HL-60 (cell line): ENCODE measurements around the gene ADAM23.

Experiments
- DNase-seq, 2 experiments: peaks; one replicate each; pipeline ENCODE4 v3.0.0-alpha.2; 2010 to 2020; ENCODE audit warnings: low read depth in 1 of 2, low spot score in 1 of 2
- H3K27ac ChIP-seq: fragments of 250-450 bp; sonication (Bioruptor Pico); replicated peaks from 2 replicates; pipeline ENCODE4 v1.5.1; 2020; ENCODE audit warnings: mild to moderate bottlenecking, moderate library complexity
- H3K27me3 ChIP-seq: fragments of 250-450 bp; sonication (Bioruptor Pico); 2 replicates; pipeline ENCODE4 v1.5.1; 2021; ENCODE audit warnings: mild to moderate bottlenecking, moderate library complexity; ENCODE audit not compliant: insufficient read depth, poor library complexity, severe bottlenecking
- H3K4me3 ChIP-seq: replicated peaks from 2 replicates; pipeline ENCODE4 v1.5.1; 2011; ENCODE audit warnings: mild to moderate bottlenecking, control low read depth, low read length; ENCODE audit not compliant: insufficient read depth
- GABPA ChIP-seq: IDR thresholded peaks from 2 replicates; pipeline ENCODE4 v1.6.1; 2012; ENCODE audit warnings: low read depth
- POLR2AphosphoS5 ChIP-seq: IDR thresholded peaks from 2 replicates; pipeline ENCODE4 v1.6.1; 2012; ENCODE audit warnings: low read depth
- SPI1 ChIP-seq: IDR thresholded peaks from 2 replicates; pipeline ENCODE4 v1.6.1; 2012; ENCODE audit warnings: low read depth, mild to moderate bottlenecking, borderline replicate concordance
- TF ChIP-seq, protein P1 (sequence below): IDR thresholded peaks from 2 replicates; pipeline ENCODE4 v1.6.1; 2012; ENCODE audit warnings: low read depth; ENCODE audit not compliant: insufficient replicate concordance
- TF ChIP-seq, protein P2 (sequence below): IDR thresholded peaks from one replicate; pipeline ENCODE4 v1.5.1; 2011; ENCODE audit warnings: low read length, control low read depth, inconsistent platforms; ENCODE audit not compliant: insufficient read depth

Gene ADAM23

DNA sequence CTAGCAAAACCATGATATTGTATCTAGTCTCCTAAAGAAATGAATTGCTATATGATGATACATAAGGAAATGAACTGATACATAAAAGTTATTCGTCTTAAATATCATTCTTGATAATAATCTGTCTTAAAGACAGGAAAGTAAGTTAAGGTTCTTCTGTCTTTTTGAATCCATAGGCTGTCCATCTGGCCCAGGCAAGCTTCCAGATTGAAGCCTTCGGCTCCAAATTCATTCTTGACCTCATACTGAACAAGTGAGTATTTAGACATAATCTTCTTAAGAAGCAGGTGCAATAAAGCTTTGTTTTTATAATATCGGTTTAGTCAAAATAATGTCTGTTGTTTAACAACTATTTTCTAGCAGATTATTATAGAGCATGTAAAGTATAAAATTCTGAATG is 37.7 kb downstream of the ADAM23 start:
- no peak for DNase-seq
- no peak overlapping the region for H3K27ac ChIP-seq
- peaks cover 6% of the 10 kb centered on the region for H3K27me3 ChIP-seq
- H3K4me3 ChIP-seq: no peak overlapping the region
- TF ChIP-seq GABPA (no peak), POLR2AphosphoS5 (no peak), SPI1 (no peak)
- TF ChIP-seq, protein P1, sequence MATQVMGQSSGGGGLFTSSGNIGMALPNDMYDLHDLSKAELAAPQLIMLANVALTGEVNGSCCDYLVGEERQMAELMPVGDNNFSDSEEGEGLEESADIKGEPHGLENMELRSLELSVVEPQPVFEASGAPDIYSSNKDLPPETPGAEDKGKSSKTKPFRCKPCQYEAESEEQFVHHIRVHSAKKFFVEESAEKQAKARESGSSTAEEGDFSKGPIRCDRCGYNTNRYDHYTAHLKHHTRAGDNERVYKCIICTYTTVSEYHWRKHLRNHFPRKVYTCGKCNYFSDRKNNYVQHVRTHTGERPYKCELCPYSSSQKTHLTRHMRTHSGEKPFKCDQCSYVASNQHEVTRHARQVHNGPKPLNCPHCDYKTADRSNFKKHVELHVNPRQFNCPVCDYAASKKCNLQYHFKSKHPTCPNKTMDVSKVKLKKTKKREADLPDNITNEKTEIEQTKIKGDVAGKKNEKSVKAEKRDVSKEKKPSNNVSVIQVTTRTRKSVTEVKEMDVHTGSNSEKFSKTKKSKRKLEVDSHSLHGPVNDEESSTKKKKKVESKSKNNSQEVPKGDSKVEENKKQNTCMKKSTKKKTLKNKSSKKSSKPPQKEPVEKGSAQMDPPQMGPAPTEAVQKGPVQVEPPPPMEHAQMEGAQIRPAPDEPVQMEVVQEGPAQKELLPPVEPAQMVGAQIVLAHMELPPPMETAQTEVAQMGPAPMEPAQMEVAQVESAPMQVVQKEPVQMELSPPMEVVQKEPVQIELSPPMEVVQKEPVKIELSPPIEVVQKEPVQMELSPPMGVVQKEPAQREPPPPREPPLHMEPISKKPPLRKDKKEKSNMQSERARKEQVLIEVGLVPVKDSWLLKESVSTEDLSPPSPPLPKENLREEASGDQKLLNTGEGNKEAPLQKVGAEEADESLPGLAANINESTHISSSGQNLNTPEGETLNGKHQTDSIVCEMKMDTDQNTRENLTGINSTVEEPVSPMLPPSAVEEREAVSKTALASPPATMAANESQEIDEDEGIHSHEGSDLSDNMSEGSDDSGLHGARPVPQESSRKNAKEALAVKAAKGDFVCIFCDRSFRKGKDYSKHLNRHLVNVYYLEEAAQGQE: no peak
- TF ChIP-seq, protein P2, sequence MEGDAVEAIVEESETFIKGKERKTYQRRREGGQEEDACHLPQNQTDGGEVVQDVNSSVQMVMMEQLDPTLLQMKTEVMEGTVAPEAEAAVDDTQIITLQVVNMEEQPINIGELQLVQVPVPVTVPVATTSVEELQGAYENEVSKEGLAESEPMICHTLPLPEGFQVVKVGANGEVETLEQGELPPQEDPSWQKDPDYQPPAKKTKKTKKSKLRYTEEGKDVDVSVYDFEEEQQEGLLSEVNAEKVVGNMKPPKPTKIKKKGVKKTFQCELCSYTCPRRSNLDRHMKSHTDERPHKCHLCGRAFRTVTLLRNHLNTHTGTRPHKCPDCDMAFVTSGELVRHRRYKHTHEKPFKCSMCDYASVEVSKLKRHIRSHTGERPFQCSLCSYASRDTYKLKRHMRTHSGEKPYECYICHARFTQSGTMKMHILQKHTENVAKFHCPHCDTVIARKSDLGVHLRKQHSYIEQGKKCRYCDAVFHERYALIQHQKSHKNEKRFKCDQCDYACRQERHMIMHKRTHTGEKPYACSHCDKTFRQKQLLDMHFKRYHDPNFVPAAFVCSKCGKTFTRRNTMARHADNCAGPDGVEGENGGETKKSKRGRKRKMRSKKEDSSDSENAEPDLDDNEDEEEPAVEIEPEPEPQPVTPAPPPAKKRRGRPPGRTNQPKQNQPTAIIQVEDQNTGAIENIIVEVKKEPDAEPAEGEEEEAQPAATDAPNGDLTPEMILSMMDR: no peak

DNA sequence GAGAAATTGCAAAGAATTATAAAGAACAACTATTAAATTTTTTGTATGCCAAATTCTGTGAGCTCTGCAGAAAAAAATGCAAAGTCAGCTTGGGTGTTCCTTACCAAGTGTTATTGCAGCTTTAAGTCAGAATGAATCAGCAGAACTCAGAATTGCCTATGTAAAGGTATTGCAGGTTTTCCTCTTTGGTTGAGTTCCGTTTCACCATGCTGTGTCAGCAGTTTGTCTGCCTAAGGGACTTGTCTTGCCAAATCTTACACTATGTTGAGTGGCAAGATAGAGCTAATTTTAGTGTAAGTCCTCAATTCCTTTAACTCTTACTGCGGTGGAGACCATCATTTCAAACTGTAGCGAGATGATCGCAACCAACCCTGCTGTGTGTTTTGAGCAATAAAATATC is 38.8 kb downstream of the ADAM23 start:
- H3K4me3 ChIP-seq: no peak overlapping the region
- no peak overlapping the region for H3K27ac ChIP-seq
- peak; percentile 7 to 16 for DNase-seq
- peaks cover 6% of the 10 kb centered on the region for H3K27me3 ChIP-seq
- TF ChIP-seq POLR2AphosphoS5: no peak
- TF ChIP-seq, protein P1: no peak

DNA sequence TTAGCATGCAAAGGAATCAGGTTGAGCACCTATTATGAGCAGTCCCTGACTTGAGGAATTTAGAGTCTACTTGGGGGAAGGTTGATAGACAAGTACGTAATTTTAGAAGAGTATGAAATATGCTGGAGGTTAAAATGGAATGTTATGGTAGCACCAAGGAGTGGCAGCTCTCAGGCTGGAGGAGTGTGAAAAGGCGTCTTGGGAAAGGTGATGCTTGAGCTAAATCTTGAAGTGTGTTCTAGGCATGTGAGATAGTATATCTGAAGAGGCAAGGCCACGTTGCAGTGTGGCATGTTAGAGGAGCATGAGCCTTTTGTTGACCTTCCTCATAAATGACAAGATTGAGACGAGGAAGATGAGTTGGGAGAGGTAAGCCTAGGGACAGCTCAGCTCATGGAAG is 39.3 kb downstream of the ADAM23 start:
- Histone ChIP-seq H3K4me3 (no peak overlapping the region), H3K27ac (no peak overlapping the region), H3K27me3 (peaks cover 6% of the 10 kb centered on the region)
- TF ChIP-seq SPI1: no peak
- TF ChIP-seq, protein P1: no peak
- TF ChIP-seq GABPA: no peak
- no peak for TF ChIP-seq POLR2AphosphoS5
- TF ChIP-seq, protein P2: no peak
- no peak for DNase-seq

DNA sequence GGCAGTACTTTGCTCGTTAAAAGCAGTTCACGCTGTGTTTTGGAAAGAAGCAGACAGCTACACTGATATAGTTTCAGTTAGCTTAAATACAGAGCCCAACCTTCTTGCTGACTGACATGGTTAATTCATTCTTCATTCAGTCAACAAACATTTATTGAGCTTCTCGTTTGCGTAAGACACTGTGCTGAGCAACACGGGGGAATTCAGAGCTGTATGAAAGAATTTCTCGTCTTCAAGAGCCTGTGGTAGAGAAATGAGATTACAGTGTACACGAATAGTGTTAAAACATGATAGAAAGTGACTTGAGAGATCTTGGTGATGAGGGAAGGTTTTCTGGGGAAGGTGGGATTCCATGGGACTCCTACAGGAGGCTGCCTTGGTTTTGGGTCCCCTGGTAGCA is 44.7 kb downstream of the ADAM23 start:
- DNase-seq: no peak
- H3K27ac ChIP-seq: no peak overlapping the region
- H3K4me3 ChIP-seq: no peak overlapping the region
- peaks cover 2% of the 10 kb centered on the region for H3K27me3 ChIP-seq
- TF ChIP-seq POLR2AphosphoS5: no peak
- TF ChIP-seq, protein P1: no peak
- TF ChIP-seq SPI1: no peak
- no peak for TF ChIP-seq GABPA
- TF ChIP-seq, protein P2: no peak
